A673 (cell line): Measurements from ENCODE around the gene RRAS.

Experiments used
- CTCF ChIP-seq: fragments of 300-800, 200-600 bp; sonication (generic); conservative IDR thresholded peaks from 2 replicates; pipeline ENCODE4 v1.5.1; 2017; ENCODE audit warnings: low read depth, mild to moderate bottlenecking, antibody characterized with exemption, low read length, moderate library complexity, mixed read lengths
- EZH2 ChIP-seq: fragments of 200-600 bp; sonication (generic); IDR thresholded peaks from 2 replicates; pipeline ENCODE4 v1.6.1; 2017; ENCODE audit warnings: borderline replicate concordance, low read depth, mild to moderate bottlenecking, mixed read lengths, antibody characterized with exemption, low read length; ENCODE audit not compliant: poor library complexity, severe bottlenecking

DNA sequence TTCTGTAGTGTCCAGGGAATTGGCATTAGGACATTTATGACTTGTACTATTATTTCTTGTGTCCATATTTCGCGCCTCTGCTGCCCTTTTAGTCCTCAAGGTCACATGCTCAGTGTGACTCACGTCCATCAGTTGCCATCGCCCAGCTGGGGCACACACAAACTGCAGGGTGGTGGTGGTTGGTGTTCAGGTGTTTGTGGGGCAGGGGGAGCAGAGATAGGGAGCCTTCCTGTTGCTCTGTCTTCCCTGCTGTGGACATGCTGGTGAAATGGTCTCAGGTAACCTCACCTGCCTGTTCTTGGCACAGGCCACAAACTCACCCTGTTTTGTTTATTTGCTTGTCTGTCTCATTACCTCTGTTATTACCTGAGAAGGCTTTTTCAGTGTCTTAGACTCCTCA, 26.6 kb downstream of the RRAS start:
- TF ChIP-seq CTCF (no peak), EZH2 (no peak)
